ENCODE data around the gene GNAS-AS1. TPM values are rescaled to one million over a fixed set of nuclear protein-coding genes. Genes with fewer than 3 reads are reported as not detected.
A peak's percentile ranks its signal among the peaks of the same experiment; 100 is the strongest.

Gene GNAS-AS1
- total and polyA plus RNA-seq, 2 of the 8 experiments (the other 6 are each of a cell fraction or from before 2014, with no cell fraction given), result 4.7 to 13.7 TPM

DNA sequence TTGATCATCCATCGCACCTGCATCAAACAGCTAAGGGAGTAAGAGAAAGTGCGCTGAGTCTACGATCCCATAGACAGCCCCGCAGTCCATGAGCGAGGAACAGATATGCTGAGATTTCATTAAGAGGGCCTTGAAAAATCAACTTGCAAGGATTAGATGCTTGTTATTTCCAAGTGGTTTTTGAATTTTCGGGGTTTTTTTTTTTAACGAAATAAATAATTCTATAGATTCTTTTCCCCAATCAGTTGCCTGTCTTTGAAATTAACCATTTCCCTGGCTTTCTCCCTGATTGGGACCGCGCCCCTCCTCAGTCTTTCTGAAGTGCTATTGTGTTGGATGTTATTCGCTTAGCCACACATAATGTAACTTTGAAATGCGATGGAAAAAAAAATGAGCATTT, 48.6 kb downstream of the GNAS-AS1 start:
- POLR2A ChIA-PET (ENCODE audit: partially characterized antibody), result interaction anchor here (0.7 to 1.6 kb wide), 3 partner anchors 15 to 292 kb away, joined by 3 read pairs; no protein-coding TSS in a partner anchor
- H3K4me1 ChIP-seq (replicated peaks in 1 of 4; ENCODE audit: control insufficient read depth in 3 of 4, insufficient read depth in 4 of 4, low read length in 3 of 4), result peaks cover 6 to 14% (median 11%) of the 10 kb centered on the region in 4 experiments; a peak in 6 of 7 replicates
- H2BK5ac ChIP-seq (ENCODE audit: low read depth, low read length), result no peak overlapping the region
- no peaks in the 10 kb centered on the region for H3K79me2 ChIP-seq (ENCODE audit: control insufficient read depth in 1 of 2, insufficient read depth in 2 of 2, low read length in 2 of 2)
- H4K20me1 ChIP-seq (replicated peaks in 1 of 2; ENCODE audit: control insufficient read depth in 1 of 2, insufficient read depth in 2 of 2, low read length in 2 of 2), result no peaks in the 10 kb centered on the region
- no peak overlapping the region for H2AK5ac ChIP-seq (ENCODE audit: low read depth, low read length)
- H3K9ac ChIP-seq (replicated peaks in 1 of 4; ENCODE audit: extremely low read depth in 1 of 4, low read depth in 3 of 4, low read length in 3 of 4), result no peak overlapping the region
- H3K27me3 ChIP-seq (replicated peaks in 1 of 4; ENCODE audit: control insufficient read depth in 3 of 4, extremely low read depth in 1 of 4, insufficient read depth in 3 of 4, low read length in 3 of 4), result no peaks in the 10 kb centered on the region
- H3K36me3 ChIP-seq (ENCODE audit: control insufficient read depth in 2 of 4, insufficient read depth in 4 of 4, low read length in 3 of 4), result no peaks in the 10 kb centered on the region
- TF ChIP-seq CTBP2 (IDR thresholded peaks at IDR 0.05; ENCODE audit: borderline replicate concordance, insufficient read depth, insufficient read length, low read length), result no peak
- no peak for TF ChIP-seq RFX5 (IDR thresholded peaks at IDR 0.05; ENCODE audit: borderline replicate concordance, low read depth, low read length)
- TF ChIP-seq SIX5 (IDR thresholded peaks at IDR 0.05; ENCODE audit: low read depth, low read length), result no peak
- TF ChIP-seq NRF1 (IDR thresholded peaks at IDR 0.05; ENCODE audit: low read depth, low read length), result no peak
- H2BK120ac ChIP-seq (replicated peaks; ENCODE audit: low read depth, low read length), result no peak overlapping the region
- H3K9me3 ChIP-seq (ENCODE audit: insufficient read depth in 2 of 2, low read depth in 1 of 2, low read length in 1 of 2), result no peaks in the 10 kb centered on the region
- FAIRE-seq (no peak), DNase-seq (ENCODE audit: low read depth in 1 of 2, low spot score in 2 of 2) (no peak)
- H3K79me1 ChIP-seq (ENCODE audit: low read depth, low read length), result no peaks in the 10 kb centered on the region
- no peak overlapping the region for H3K18ac ChIP-seq (ENCODE audit: extremely low read depth, low read length)
- H2BK15ac ChIP-seq (ENCODE audit: low read length), result no peak overlapping the region
- no peak overlapping the region for H3K56ac ChIP-seq (replicated peaks; ENCODE audit: insufficient read length, low read depth, low read length)
- no peak overlapping the region for H3K23ac ChIP-seq (ENCODE audit: insufficient read length)
- no peak overlapping the region for H3K14ac ChIP-seq (ENCODE audit: insufficient read length)
- no peaks in the 10 kb centered on the region for H3K23me2 ChIP-seq (ENCODE audit: low read depth, low read length)
- WGBS, 2 experiments (ENCODE audit: extremely low coverage in 1 of 2, insufficient coverage in 1 of 2, insufficient read length in 1 of 2, insufficient replicate concordance in 2 of 2, low coverage in 1 of 2, low lambda C conversion rate in 2 of 2, missing lambda C conversion rate in 1 of 2), result 90% methylated on average over 11 of the region's 11 CpGs; no CpG with 5 or more reads in 1 of the 2 experiments
- CTCF ChIA-PET (ENCODE audit: partially characterized antibody), result interaction anchor here (1.5 to 1.7 kb wide), 2 partner anchors 20 to 320 kb away, joined by 5 to 6 read pairs; no protein-coding TSS in a partner anchor
- H4K91ac ChIP-seq (replicated peaks; ENCODE audit: insufficient read length, low read length), result no peak overlapping the region
- no peak overlapping the region for H3K4ac ChIP-seq (replicated peaks; ENCODE audit: insufficient read length, low read depth, low read length)
- no peak overlapping the region for H2AFZ ChIP-seq (ENCODE audit: low read length)
- H2BK20ac ChIP-seq (ENCODE audit: low read length), result no peak overlapping the region; the same call in 1 of the 2 replicates
- 0 out of 2 replicates have a peak overlapping the region, but pooled peaks have one; percentile 71 for H2BK12ac ChIP-seq (ENCODE audit: low read depth, low read length)
- H3K27ac ChIP-seq (ENCODE audit: low read depth, low read length), result no peak overlapping the region
- no peak overlapping the region for H4K8ac ChIP-seq (ENCODE audit: extremely low read depth, insufficient read depth, low read length)
- no peak overlapping the region for H4K5ac ChIP-seq (ENCODE audit: insufficient read length, low read depth, low read length)
- no peak overlapping the region for H3K4me2 ChIP-seq (ENCODE audit: insufficient read depth in 1 of 2, low read depth in 2 of 2, low read length in 2 of 2)
- no peak overlapping the region; a peak in 1 of 8 replicates for H3K4me3 ChIP-seq (ENCODE audit: extremely low read depth in 1 of 4, insufficient read depth in 2 of 4, low read depth in 3 of 4, low read length in 4 of 4)
